ENCODE data around the gene MDH1B. TPM values are rescaled to one million over a fixed set of nuclear protein-coding genes. Genes with fewer than 3 reads are reported as not detected.
"Not testable (repeated sequence)": the region's sequence is repeated elsewhere in the genome, so short reads cannot be mapped to it uniquely, and the experiment has no call there.

Gene MDH1B
- total and polyA plus RNA-seq, 2 donors (not counting 1 experiment from before 2014, with no cell fraction given) = 0.34 TPM; not detected in 1

- no peak within 1 kb of the TSS for H3K4me3 ChIP-seq (ENCODE audit: control extremely low read depth in 1 of 5, extremely low read depth in 1 of 5, insufficient read depth in 1 of 5, low read depth in 2 of 5, low read length in 4 of 5)
- no peaks in the 10 kb centered on the region for H3K4me1 ChIP-seq (ENCODE audit: control insufficient read depth in 2 of 2, insufficient read depth in 2 of 2, low read length in 2 of 2)
- Mint-ChIP-seq H3K4me1 (peaks cover 3% of the 10 kb centered on the region), H3K27me3 (peaks cover 16% of the 10 kb centered on the region), H3K27ac (no peak within 1 kb of the TSS), H3K4me3 (no peak within 1 kb of the TSS), H3K9me3 (ENCODE audit: insufficient read depth) (peaks cover 3% of the 10 kb centered on the region)
- no peak within 1 kb of the TSS for H3K4me2 ChIP-seq (replicated peaks; ENCODE audit: low read depth, low read length, poor library complexity, severe bottlenecking)
- DNase-seq (no peak), ATAC-seq (ENCODE audit: low read depth) (no peak)
- no peak within 1 kb of the TSS for H3K27ac ChIP-seq (ENCODE audit: low read length in 2 of 2)
- TF ChIP-seq EZH2 (IDR thresholded peaks at IDR 0.05; ENCODE audit: borderline replicate concordance, insufficient read depth, low read depth, low read length, poor library complexity, severe bottlenecking) = no peak
- WGBS (ENCODE audit: insufficient coverage) = no CpG with 5 or more reads among the region's 1 CpG
- ChIA-PET CTCF (no interaction called here), POLR2A (no interaction called here)
- intact Hi-C loops (cut with micrococcal nuclease) = no loop called here
- no peaks in the 10 kb centered on the region for H4K20me1 ChIP-seq (ENCODE audit: control insufficient read depth, insufficient read depth, low read length, poor library complexity, severe bottlenecking)
- H3K9ac ChIP-seq (ENCODE audit: low read length) = no peak within 1 kb of the TSS
- H2AFZ ChIP-seq (ENCODE audit: insufficient read depth, low read depth, low read length, poor library complexity, severe bottlenecking) = no peak within 1 kb of the TSS
- no peaks in the 10 kb centered on the region for H3K79me2 ChIP-seq (ENCODE audit: control insufficient read depth, insufficient read depth, low read length)
- H3K27me3 ChIP-seq (replicated peaks in 1 of 4; ENCODE audit: control extremely low read depth in 1 of 4, control insufficient read depth in 3 of 4, insufficient read depth in 4 of 4, low read length in 3 of 4) = no peaks in the 10 kb centered on the region
- no peaks in the 10 kb centered on the region for H3K36me3 ChIP-seq (replicated peaks in 1 of 2; ENCODE audit: control extremely low read depth in 1 of 2, control insufficient read depth in 1 of 2, extremely low read depth in 1 of 2, insufficient read depth in 2 of 2, low read length in 1 of 2)
- H3K9me3 ChIP-seq (ENCODE audit: control extremely low read depth in 1 of 3, control insufficient read depth in 2 of 3, insufficient read depth in 1 of 3, low read length in 2 of 3) = no peaks in the 10 kb centered on the region
Observed at GRCh38 chr2:206718296-206718695, 46.8 kb downstream of the MDH1B start, which contains the start of gene DYTN. TSS of gene DYTN (minus strand) at chr2:206718396. CDS start at chr2:206718279, 117 bp downstream.

GRCh38 chr2:206716623-206717022, 48.5 kb downstream of the MDH1B start:
- peaks cover 25% of the 10 kb centered on the region for H3K27me3 Mint-ChIP-seq
- Histone ChIP-seq H3K36me3 (replicated peaks in 1 of 2; ENCODE audit: control extremely low read depth in 1 of 2, control insufficient read depth in 1 of 2, extremely low read depth in 1 of 2, insufficient read depth in 2 of 2, low read length in 1 of 2) (no peaks in the 10 kb centered on the region), H3K9me3 (ENCODE audit: control extremely low read depth in 1 of 3, control insufficient read depth in 2 of 3, insufficient read depth in 1 of 3, low read length in 2 of 3) (no peaks in the 10 kb centered on the region), H3K4me2 (replicated peaks; ENCODE audit: low read depth, low read length, poor library complexity, severe bottlenecking) (no peak overlapping the region), H3K9ac (ENCODE audit: low read length) (no peak overlapping the region), H3K27me3 (replicated peaks in 1 of 4; ENCODE audit: control extremely low read depth in 1 of 4, control insufficient read depth in 3 of 4, insufficient read depth in 4 of 4, low read length in 3 of 4) (peaks cover 0 to 6% (median 0%) of the 10 kb centered on the region in 4 experiments), H3K4me1 (ENCODE audit: control insufficient read depth in 2 of 2, insufficient read depth in 2 of 2, low read length in 2 of 2) (no peaks in the 10 kb centered on the region), H3K79me2 (ENCODE audit: control insufficient read depth, insufficient read depth, low read length) (no peaks in the 10 kb centered on the region), H3K27ac (ENCODE audit: low read length in 2 of 2) (no peak overlapping the region), H3K4me3 (ENCODE audit: control extremely low read depth in 1 of 5, extremely low read depth in 1 of 5, insufficient read depth in 1 of 5, low read depth in 2 of 5, low read length in 4 of 5) (no peak overlapping the region), H4K20me1 (ENCODE audit: control insufficient read depth, insufficient read depth, low read length, poor library complexity, severe bottlenecking) (no peaks in the 10 kb centered on the region), H2AFZ (ENCODE audit: insufficient read depth, low read depth, low read length, poor library complexity, severe bottlenecking) (no peak overlapping the region)
- ATAC-seq (ENCODE audit: low read depth) (no peak), DNase-seq (no peak)
- ChIA-PET CTCF (no interaction called here), POLR2A (no interaction called here)
- H3K4me3 Mint-ChIP-seq = no peak overlapping the region
- intact Hi-C loops (cut with micrococcal nuclease) = no loop called here
- no peaks in the 10 kb centered on the region for H3K9me3 Mint-ChIP-seq (ENCODE audit: insufficient read depth)
- no peak overlapping the region for H3K27ac Mint-ChIP-seq
- H3K4me1 Mint-ChIP-seq = peaks cover 3% of the 10 kb centered on the region
- WGBS (ENCODE audit: insufficient coverage) = 94% methylated on average over 3 of the region's 3 CpGs
- no peak for TF ChIP-seq CTCF (IDR thresholded peaks at IDR 0.05)
- TF ChIP-seq EZH2 (IDR thresholded peaks at IDR 0.05; ENCODE audit: borderline replicate concordance, insufficient read depth, low read depth, low read length, poor library complexity, severe bottlenecking) = no peak

- intact Hi-C loops (cut with micrococcal nuclease); H3K4me1 Mint-ChIP-seq: not testable (repeated sequence)
- CTCF ChIA-PET = interaction anchor here (0.6 kb wide), 1 partner anchor 1554 kb away, joined by 3 read pairs; no protein-coding TSS in a partner anchor
Observed at GRCh38 chr2:206715183-206715582, 49.9 kb downstream of the MDH1B start.

More at GRCh38 chr2:206715183-206715582, 49.9 kb downstream of the MDH1B start:
- 93% methylated on average over 3 of the region's 4 CpGs for WGBS (ENCODE audit: insufficient coverage)
- POLR2A ChIA-PET; H3K27ac Mint-ChIP-seq; ATAC-seq (ENCODE audit: low read depth); H3K79me2 ChIP-seq (ENCODE audit: control insufficient read depth, insufficient read depth, low read length); H3K4me3 Mint-ChIP-seq; H4K20me1 ChIP-seq (ENCODE audit: control insufficient read depth, insufficient read depth, low read length, poor library complexity, severe bottlenecking); H3K9ac ChIP-seq (ENCODE audit: low read length); H3K9me3 Mint-ChIP-seq (ENCODE audit: insufficient read depth); H3K36me3 ChIP-seq (replicated peaks in 1 of 2; ENCODE audit: control extremely low read depth in 1 of 2, control insufficient read depth in 1 of 2, extremely low read depth in 1 of 2, insufficient read depth in 2 of 2, low read length in 1 of 2); H3K27ac ChIP-seq (ENCODE audit: low read length in 2 of 2); H3K27me3 ChIP-seq (replicated peaks in 1 of 4; ENCODE audit: control extremely low read depth in 1 of 4, control insufficient read depth in 3 of 4, insufficient read depth in 4 of 4, low read length in 3 of 4); H3K4me2 ChIP-seq (replicated peaks; ENCODE audit: low read depth, low read length, poor library complexity, severe bottlenecking); H3K4me1 ChIP-seq (ENCODE audit: control insufficient read depth in 2 of 2, insufficient read depth in 2 of 2, low read length in 2 of 2); DNase-seq; H3K9me3 ChIP-seq (ENCODE audit: control extremely low read depth in 1 of 3, control insufficient read depth in 2 of 3, insufficient read depth in 1 of 3, low read length in 2 of 3); H2AFZ ChIP-seq (ENCODE audit: insufficient read depth, low read depth, low read length, poor library complexity, severe bottlenecking); H3K4me3 ChIP-seq (ENCODE audit: control extremely low read depth in 1 of 5, extremely low read depth in 1 of 5, insufficient read depth in 1 of 5, low read depth in 2 of 5, low read length in 4 of 5): not testable (repeated sequence)
- peaks cover 26% of the 10 kb centered on the region for H3K27me3 Mint-ChIP-seq
